COLO668 (cell line): ENCODE measurements around the gene PARP1.
"Not testable (repeated sequence)": the region's sequence is repeated elsewhere in the genome, so short reads cannot be mapped to it uniquely, and the experiment has no call there.

Experiments used
- DNase-seq: peaks from one replicate; lab custom pipeline; 2025; ENCODE audit not compliant: unreplicated experiment; lab: John Stamatoyannopoulos, UW

Gene PARP1

GRCh38 chr1:226429858-226430715 lies 22.2 kb upstream of the PARP1 start:
- DNase-seq = no peak

GRCh38 chr1:226428791-226429461 lies 21.0 kb upstream of the PARP1 start:
- peak; percentile 67 for DNase-seq

- no peak for DNase-seq
These were observed 20.5 kb upstream of the PARP1 start for GRCh38 chr1:226428348-226428747.

- no peak for DNase-seq
These were observed 19.2 kb upstream of the PARP1 start for GRCh38 chr1:226427131-226427530.

GRCh38 chr1:226426395-226426794 lies 18.5 kb upstream of the PARP1 start:
- DNase-seq = not testable (repeated sequence)

- DNase-seq = no peak
These were observed 17.6 kb upstream of the PARP1 start for GRCh38 chr1:226425431-226426031.

- DNase-seq = no peak
These were observed 17.1 kb upstream of the PARP1 start for GRCh38 chr1:226425004-226425378.

GRCh38 chr1:226424221-226425003 lies 16.5 kb upstream of the PARP1 start:
- peak; percentile 36 for DNase-seq

GRCh38 chr1:226422478-226422877 lies 14.6 kb upstream of the PARP1 start:
- DNase-seq = no peak

- no peak for DNase-seq
These were observed 13.0 kb upstream of the PARP1 start for GRCh38 chr1:226420897-226421296.

GRCh38 chr1:226420328-226420727 lies 12.4 kb upstream of the PARP1 start:
- DNase-seq = no peak

- DNase-seq = no peak
These were observed 11.6 kb upstream of the PARP1 start for GRCh38 chr1:226419284-226420029.

- no peak for DNase-seq
These were observed 10.1 kb upstream of the PARP1 start for GRCh38 chr1:226417830-226418546.

GRCh38 chr1:226417350-226417749 lies 9.5 kb upstream of the PARP1 start:
- DNase-seq = no peak

- DNase-seq = no peak
These were observed 6.3 kb upstream of the PARP1 start for GRCh38 chr1:226414098-226414698.

GRCh38 chr1:226411619-226412018 lies 3.7 kb upstream of the PARP1 start:
- no peak for DNase-seq

GRCh38 chr1:226410958-226411357 lies 3.1 kb upstream of the PARP1 start:
- DNase-seq = no peak

GRCh38 chr1:226409392-226409791 lies 1.5 kb upstream of the PARP1 start:
- DNase-seq = no peak
